Astrocyte (in vitro differentiated cells and primary cell): ENCODE measurements around the gene BICD1. TPM values are rescaled to one million over a fixed set of nuclear protein-coding genes. Genes with fewer than 3 reads are reported as not detected.

ENCODE experiments used
- DNase-seq: peaks from one replicate; pipeline ENCODE4 v3.0.0-alpha.2; 2010; ENCODE audit warnings: low read depth
- FAIRE-seq: peaks from 2 replicates; lab custom pipeline; 2011; peaks lifted over from hg19 to GRCh38; lab: Jason Lieb, UNC
- H2AFZ ChIP-seq: 2 replicates; pipeline ENCODE4 v1.6.0; 2012; ENCODE audit warnings: low read depth, low read length, inconsistent platforms
- H3K27ac ChIP-seq: 2 replicates; pipeline ENCODE4 v1.5.1; 2011; ENCODE audit warnings: low read depth, low read length, inconsistent platforms
- H3K27me3 ChIP-seq: 2 replicates; pipeline ENCODE4 v1.6.0; 2011; ENCODE audit warnings: low read length, inconsistent platforms; ENCODE audit not compliant: insufficient read depth
- H3K36me3 ChIP-seq: 2 replicates; pipeline ENCODE4 v1.5.1; 2011; ENCODE audit warnings: low read length, inconsistent platforms; ENCODE audit not compliant: insufficient read depth
- H3K4me1 ChIP-seq: 2 replicates; pipeline ENCODE4 v1.5.1; 2011; ENCODE audit warnings: low read length, inconsistent platforms; ENCODE audit not compliant: insufficient read depth
- H3K4me2 ChIP-seq: 2 replicates; pipeline ENCODE4 v1.6.0; 2012; ENCODE audit warnings: low read length, inconsistent platforms
- H3K4me3 ChIP-seq: 2 replicates; pipeline ENCODE4 v1.5.1; 2011; ENCODE audit warnings: low read depth, mild to moderate bottlenecking, low read length, inconsistent platforms; ENCODE audit not compliant: insufficient read depth
- H3K79me2 ChIP-seq: 2 replicates; pipeline ENCODE4 v1.6.0; 2012; ENCODE audit warnings: mild to moderate bottlenecking, low read length, inconsistent platforms; ENCODE audit not compliant: insufficient read depth
- H3K9ac ChIP-seq: 2 replicates; pipeline ENCODE4 v1.6.0; 2012; ENCODE audit warnings: mild to moderate bottlenecking, low read length, inconsistent platforms
- H3K9me3 ChIP-seq: 2 replicates; pipeline ENCODE4 v1.5.1; 2012; ENCODE audit warnings: low read depth, mild to moderate bottlenecking, low read length, inconsistent platforms; ENCODE audit not compliant: insufficient read depth
- H4K20me1 ChIP-seq: 2 replicates; pipeline ENCODE4 v1.6.0; 2012; ENCODE audit warnings: low read length, inconsistent platforms; ENCODE audit not compliant: insufficient read depth
- H3K27ac Mint-ChIP-seq: one replicate; pipeline ENCODE4 v1.8.0; 2021; ENCODE audit warnings: mild to moderate bottlenecking, mixed read lengths; ENCODE audit not compliant: unreplicated experiment
- H3K27me3 Mint-ChIP-seq: one replicate; pipeline ENCODE4 v1.8.0; 2021; ENCODE audit warnings: low read depth, mixed read lengths; ENCODE audit not compliant: unreplicated experiment
- H3K36me3 Mint-ChIP-seq: one replicate; pipeline ENCODE4 v1.8.0; 2021; ENCODE audit warnings: low read depth, mixed read lengths; ENCODE audit not compliant: unreplicated experiment
- H3K4me1 Mint-ChIP-seq: one replicate; pipeline ENCODE4 v1.8.0; 2021; ENCODE audit warnings: low read depth, mixed read lengths; ENCODE audit not compliant: unreplicated experiment
- H3K4me3 Mint-ChIP-seq: one replicate; pipeline ENCODE4 v1.8.0; 2021; ENCODE audit warnings: mild to moderate bottlenecking, moderate library complexity, mixed read lengths; ENCODE audit not compliant: unreplicated experiment
- H3K9me3 Mint-ChIP-seq: one replicate; pipeline ENCODE4 v1.8.0; 2021; ENCODE audit warnings: mild to moderate bottlenecking, mixed read lengths; ENCODE audit not compliant: unreplicated experiment
- CTCF ChIP-seq: IDR thresholded peaks from 2 replicates; pipeline ENCODE4 v1.5.1; 2011; ENCODE audit warnings: low read depth, mild to moderate bottlenecking, inconsistent platforms, low read length, moderate library complexity; ENCODE audit not compliant: insufficient read depth
- EZH2 ChIP-seq: IDR thresholded peaks from 2 replicates; pipeline ENCODE4 v1.6.1; 2012; ENCODE audit warnings: mild to moderate bottlenecking, low read length, inconsistent platforms; ENCODE audit not compliant: insufficient read depth
- total RNA-seq: library from RNA; stranded (reverse); gene quantifications from 2 replicates; pipeline ENCODE4 v1.2.1, GENCODE V29; 2021

BICD1 gene
- total RNA-seq, 1 donor from 2014 or later = 28.7 TPM

GRCh38 chr12:32087306-32087705 lies 19.3 kb upstream of the BICD1 start:
- H3K4me1 Mint-ChIP-seq = peaks cover 1% of the 10 kb centered on the region
- FAIRE-seq = no peak
- no peak for DNase-seq

GRCh38 chr12:32089156-32089555 lies 17.5 kb upstream of the BICD1 start:
- no peak overlapping the region for H3K4me2 ChIP-seq
- no peak overlapping the region for H3K9ac ChIP-seq
- no peak overlapping the region for H3K27ac Mint-ChIP-seq
- H3K4me3 ChIP-seq = no peak overlapping the region
- no peaks in the 10 kb centered on the region for H3K9me3 Mint-ChIP-seq
- H4K20me1 ChIP-seq = no peaks in the 10 kb centered on the region
- H3K4me1 ChIP-seq = no peaks in the 10 kb centered on the region
- peaks cover 3% of the 10 kb centered on the region for H3K27me3 Mint-ChIP-seq
- H2AFZ ChIP-seq = no peak overlapping the region
- H3K36me3 ChIP-seq = no peaks in the 10 kb centered on the region
- H3K4me3 Mint-ChIP-seq = no peak overlapping the region
- peaks cover 1% of the 10 kb centered on the region for H3K4me1 Mint-ChIP-seq
- no peaks in the 10 kb centered on the region for H3K27me3 ChIP-seq
- FAIRE-seq = no peak
- no peak overlapping the region for H3K27ac ChIP-seq
- no peak for DNase-seq
- H3K9me3 ChIP-seq = no peaks in the 10 kb centered on the region
- H3K79me2 ChIP-seq = no peaks in the 10 kb centered on the region
- H3K36me3 Mint-ChIP-seq = no peaks in the 10 kb centered on the region
- TF ChIP-seq EZH2 (no peak), CTCF (no peak)

More at GRCh38 chr12:32087306-32087705, 19.3 kb upstream of the BICD1 start:
- Histone ChIP-seq H4K20me1 (no peaks in the 10 kb centered on the region), H3K79me2 (no peaks in the 10 kb centered on the region), H3K36me3 (no peaks in the 10 kb centered on the region), H3K4me2 (no peak overlapping the region), H2AFZ (no peak overlapping the region), H3K27ac (no peak overlapping the region), H3K27me3 (no peaks in the 10 kb centered on the region), H3K4me3 (no peak overlapping the region), H3K9ac (no peak overlapping the region), H3K9me3 (no peaks in the 10 kb centered on the region), H3K4me1 (no peaks in the 10 kb centered on the region)
- no peak overlapping the region for H3K27ac Mint-ChIP-seq
- H3K4me3 Mint-ChIP-seq = no peak overlapping the region
- no peaks in the 10 kb centered on the region for H3K9me3 Mint-ChIP-seq
- no peak for TF ChIP-seq EZH2
- no peak for TF ChIP-seq CTCF
- H3K36me3 Mint-ChIP-seq = no peaks in the 10 kb centered on the region
- no peaks in the 10 kb centered on the region for H3K27me3 Mint-ChIP-seq

- no peak overlapping the region for H3K27ac ChIP-seq
- DNase-seq (no peak), FAIRE-seq (no peak)
- no peak overlapping the region for H3K9ac ChIP-seq
- no peaks in the 10 kb centered on the region for H3K36me3 ChIP-seq
- no peak overlapping the region for H3K4me3 ChIP-seq
- H4K20me1 ChIP-seq = no peaks in the 10 kb centered on the region
- H2AFZ ChIP-seq = no peak overlapping the region
- Mint-ChIP-seq H3K36me3 (no peaks in the 10 kb centered on the region), H3K4me3 (no peak overlapping the region), H3K27me3 (peaks cover 3% of the 10 kb centered on the region), H3K9me3 (no peaks in the 10 kb centered on the region), H3K27ac (no peak overlapping the region), H3K4me1 (no peaks in the 10 kb centered on the region)
- no peak overlapping the region for H3K4me2 ChIP-seq
- H3K79me2 ChIP-seq = no peaks in the 10 kb centered on the region
- no peaks in the 10 kb centered on the region for H3K4me1 ChIP-seq
- no peaks in the 10 kb centered on the region for H3K9me3 ChIP-seq
- H3K27me3 ChIP-seq = no peaks in the 10 kb centered on the region
- TF ChIP-seq CTCF = no peak
- no peak for TF ChIP-seq EZH2
These were observed 17.1 kb upstream of the BICD1 start for GRCh38 chr12:32089586-32089985.
